ENCODE measurements around the gene SMPD3.

DNA sequence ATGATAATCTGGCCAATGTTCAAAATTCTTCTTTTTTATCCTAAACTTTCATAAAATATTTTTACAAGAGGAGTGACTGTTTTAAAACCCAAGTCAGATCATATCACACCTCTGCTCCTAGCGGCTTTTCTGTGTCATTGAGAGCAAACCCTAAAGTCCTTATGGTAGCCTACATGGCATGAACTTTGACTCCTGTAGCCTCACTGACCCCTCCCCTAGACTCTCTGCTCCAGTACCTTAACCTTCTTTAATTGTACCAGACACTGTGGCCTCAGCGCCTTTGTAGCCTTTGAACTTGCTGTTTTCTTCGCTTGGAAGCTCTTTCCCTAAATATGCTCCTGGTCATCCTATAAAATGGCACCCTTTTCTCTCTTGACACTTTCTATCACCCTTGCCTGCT, 7.3 kb upstream of the SMPD3 start:
- TF ChIP-seq, protein P1, sequence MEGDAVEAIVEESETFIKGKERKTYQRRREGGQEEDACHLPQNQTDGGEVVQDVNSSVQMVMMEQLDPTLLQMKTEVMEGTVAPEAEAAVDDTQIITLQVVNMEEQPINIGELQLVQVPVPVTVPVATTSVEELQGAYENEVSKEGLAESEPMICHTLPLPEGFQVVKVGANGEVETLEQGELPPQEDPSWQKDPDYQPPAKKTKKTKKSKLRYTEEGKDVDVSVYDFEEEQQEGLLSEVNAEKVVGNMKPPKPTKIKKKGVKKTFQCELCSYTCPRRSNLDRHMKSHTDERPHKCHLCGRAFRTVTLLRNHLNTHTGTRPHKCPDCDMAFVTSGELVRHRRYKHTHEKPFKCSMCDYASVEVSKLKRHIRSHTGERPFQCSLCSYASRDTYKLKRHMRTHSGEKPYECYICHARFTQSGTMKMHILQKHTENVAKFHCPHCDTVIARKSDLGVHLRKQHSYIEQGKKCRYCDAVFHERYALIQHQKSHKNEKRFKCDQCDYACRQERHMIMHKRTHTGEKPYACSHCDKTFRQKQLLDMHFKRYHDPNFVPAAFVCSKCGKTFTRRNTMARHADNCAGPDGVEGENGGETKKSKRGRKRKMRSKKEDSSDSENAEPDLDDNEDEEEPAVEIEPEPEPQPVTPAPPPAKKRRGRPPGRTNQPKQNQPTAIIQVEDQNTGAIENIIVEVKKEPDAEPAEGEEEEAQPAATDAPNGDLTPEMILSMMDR (IDR thresholded peaks at IDR 0.05) = peak in 2 of 6 experiments; percentile 6 to 11
- TF ChIP-seq POLR2A (IDR thresholded peaks at IDR 0.05) = no peak
